Measurements from ENCODE around the gene UBE2QL1.

DNA sequence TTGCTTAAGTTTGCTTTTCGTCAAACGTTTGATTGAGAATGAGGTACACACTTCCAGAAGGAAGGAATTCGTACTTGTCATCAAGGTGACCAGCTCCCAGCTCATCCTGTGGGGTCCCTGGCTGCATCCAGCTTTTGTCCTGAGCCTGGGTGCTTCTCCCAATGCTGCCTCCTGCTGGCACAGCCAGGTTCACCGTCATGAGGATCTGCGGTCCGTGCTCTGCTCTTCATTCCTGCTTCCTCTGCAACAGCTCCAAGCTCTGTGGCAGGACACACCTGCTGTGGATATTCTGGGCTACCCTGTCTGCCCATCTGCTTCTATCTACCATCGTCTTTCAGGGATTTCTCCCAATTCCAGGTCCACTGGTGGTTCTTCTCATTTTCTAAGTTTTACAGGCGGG lies 13.3 kb upstream of the UBE2QL1 start:
- TF ChIP-seq, protein P1, sequence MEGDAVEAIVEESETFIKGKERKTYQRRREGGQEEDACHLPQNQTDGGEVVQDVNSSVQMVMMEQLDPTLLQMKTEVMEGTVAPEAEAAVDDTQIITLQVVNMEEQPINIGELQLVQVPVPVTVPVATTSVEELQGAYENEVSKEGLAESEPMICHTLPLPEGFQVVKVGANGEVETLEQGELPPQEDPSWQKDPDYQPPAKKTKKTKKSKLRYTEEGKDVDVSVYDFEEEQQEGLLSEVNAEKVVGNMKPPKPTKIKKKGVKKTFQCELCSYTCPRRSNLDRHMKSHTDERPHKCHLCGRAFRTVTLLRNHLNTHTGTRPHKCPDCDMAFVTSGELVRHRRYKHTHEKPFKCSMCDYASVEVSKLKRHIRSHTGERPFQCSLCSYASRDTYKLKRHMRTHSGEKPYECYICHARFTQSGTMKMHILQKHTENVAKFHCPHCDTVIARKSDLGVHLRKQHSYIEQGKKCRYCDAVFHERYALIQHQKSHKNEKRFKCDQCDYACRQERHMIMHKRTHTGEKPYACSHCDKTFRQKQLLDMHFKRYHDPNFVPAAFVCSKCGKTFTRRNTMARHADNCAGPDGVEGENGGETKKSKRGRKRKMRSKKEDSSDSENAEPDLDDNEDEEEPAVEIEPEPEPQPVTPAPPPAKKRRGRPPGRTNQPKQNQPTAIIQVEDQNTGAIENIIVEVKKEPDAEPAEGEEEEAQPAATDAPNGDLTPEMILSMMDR (IDR thresholded peaks at IDR 0.05): peak in 2 of 5 experiments; percentile 10 to 11
- no peak for TF ChIP-seq POLR2A (IDR thresholded peaks at IDR 0.05)
- no peak for TF ChIP-seq POLR2AphosphoS5 (IDR thresholded peaks at IDR 0.05)
- no peak for TF ChIP-seq EP300 (IDR thresholded peaks at IDR 0.05; ENCODE audit: low read depth)

All from transverse colon (tissue), 4 donors.